GM12873 (cell line): ENCODE results near the gene CMTM1.

ENCODE experiments used
- CTCF ChIP-seq: IDR thresholded peaks from 2 replicates; pipeline ENCODE4 v1.5.1; 2012; ENCODE audit warnings: low read depth, mild to moderate bottlenecking, moderate library complexity, low read length, control low read depth; ENCODE audit not compliant: insufficient read depth; ENCODE audit errors: missing control alignments

CMTM1 gene

GRCh38 chr16:66591018-66591417, 24.8 kb downstream of the CMTM1 start:
- TF ChIP-seq CTCF: no peak

GRCh38 chr16:66592241-66592640, 26.0 kb downstream of the CMTM1 start:
- no peak for TF ChIP-seq CTCF

GRCh38 chr16:66592814-66593213, 26.6 kb downstream of the CMTM1 start:
- TF ChIP-seq CTCF: no peak

- TF ChIP-seq CTCF: no peak
Measured at GRCh38 chr16:66594739-66595138, 28.5 kb downstream of the CMTM1 start.

- TF ChIP-seq CTCF: no peak
Measured at GRCh38 chr16:66596986-66597848, 31.0 kb downstream of the CMTM1 start.

GRCh38 chr16:66598111-66598510, 31.9 kb downstream of the CMTM1 start:
- no peak for TF ChIP-seq CTCF

GRCh38 chr16:66599726-66600125, 33.5 kb downstream of the CMTM1 start:
- no peak for TF ChIP-seq CTCF
